ENCODE results near the gene RFX8.
"Not testable (repeated sequence)": the region's sequence is repeated elsewhere in the genome, so short reads cannot be mapped to it uniquely, and the experiment has no call there.

Gene RFX8

DNA sequence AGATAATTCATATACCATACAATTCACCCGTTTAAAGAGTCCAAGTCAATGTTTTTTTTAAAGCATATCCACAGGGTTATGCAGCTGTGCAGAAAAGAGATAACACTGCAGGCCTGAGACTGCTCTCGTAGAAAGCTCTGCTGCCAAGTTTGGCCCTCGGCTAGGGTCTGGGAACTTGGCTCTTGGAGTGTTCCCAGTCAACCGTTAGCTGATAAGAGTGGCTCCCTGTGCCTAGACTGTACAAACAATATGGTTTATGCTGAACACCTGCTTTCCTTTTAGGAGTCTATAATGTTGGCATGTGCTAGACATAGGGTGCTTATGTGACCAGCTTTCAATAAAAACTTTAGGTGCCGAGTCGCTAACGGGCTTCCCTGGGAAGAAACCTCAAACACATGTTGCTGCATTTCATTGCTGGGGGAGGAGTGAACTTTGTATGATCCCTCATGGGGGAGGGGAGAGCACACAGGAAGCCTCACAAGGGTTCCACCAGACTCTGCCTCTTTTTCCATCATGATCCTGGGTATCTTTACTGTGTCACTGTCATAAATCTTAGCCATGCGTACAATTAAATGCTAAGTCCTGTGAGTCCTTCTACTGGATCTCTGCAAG is 34.7 kb downstream of the RFX8 start:
- no peak for DNase-seq (ENCODE audit: low read depth)

DNA sequence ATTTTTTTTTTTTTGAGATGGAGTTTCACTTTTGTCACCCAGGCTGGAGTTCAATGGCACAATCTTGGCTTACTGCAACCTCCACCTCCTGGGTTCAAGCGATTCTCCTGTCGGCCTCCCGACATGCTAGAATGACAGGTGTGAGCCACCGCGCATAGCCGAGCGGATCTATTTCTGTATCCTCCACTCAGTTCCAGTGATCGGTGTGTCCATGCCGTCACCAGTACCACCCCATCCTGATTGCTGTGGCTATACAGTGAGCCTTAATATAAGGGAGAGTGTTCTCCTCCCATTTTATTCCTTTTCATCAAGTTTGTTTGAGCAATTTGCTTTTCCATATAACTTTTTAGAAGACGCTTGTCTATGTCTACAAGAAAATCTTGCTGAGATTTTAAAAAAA is 35.2 kb downstream of the RFX8 start:
- DNase-seq (ENCODE audit: low read depth) = no peak

GRCh38 chr2:101438555-101438954 is 36.4 kb downstream of the RFX8 start:
- DNase-seq (ENCODE audit: low read depth) = not testable (repeated sequence)

- DNase-seq (ENCODE audit: low read depth) = no peak
Observed at GRCh38 chr2:101435001-101435862, 39.7 kb downstream of the RFX8 start.

DNA sequence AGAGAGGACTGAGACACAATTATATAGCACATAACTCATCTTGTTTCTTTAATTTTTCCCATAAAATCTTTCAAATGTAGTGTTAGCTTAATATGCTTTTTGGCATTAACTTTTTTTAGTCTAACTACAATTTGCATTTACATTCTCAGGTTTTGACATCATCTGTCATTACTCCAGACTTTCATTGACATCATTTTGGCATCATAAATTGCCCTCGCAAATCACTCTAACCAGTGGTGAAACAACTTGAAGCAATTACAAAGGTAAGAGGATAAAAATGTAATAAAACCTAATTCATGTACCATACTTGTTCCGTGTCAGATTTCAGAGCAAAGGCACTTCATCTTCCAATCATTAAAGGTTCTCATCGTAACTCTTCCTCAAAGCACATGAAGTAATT is 41.4 kb downstream of the RFX8 start:
- DNase-seq (ENCODE audit: low read depth) = no peak

DNA sequence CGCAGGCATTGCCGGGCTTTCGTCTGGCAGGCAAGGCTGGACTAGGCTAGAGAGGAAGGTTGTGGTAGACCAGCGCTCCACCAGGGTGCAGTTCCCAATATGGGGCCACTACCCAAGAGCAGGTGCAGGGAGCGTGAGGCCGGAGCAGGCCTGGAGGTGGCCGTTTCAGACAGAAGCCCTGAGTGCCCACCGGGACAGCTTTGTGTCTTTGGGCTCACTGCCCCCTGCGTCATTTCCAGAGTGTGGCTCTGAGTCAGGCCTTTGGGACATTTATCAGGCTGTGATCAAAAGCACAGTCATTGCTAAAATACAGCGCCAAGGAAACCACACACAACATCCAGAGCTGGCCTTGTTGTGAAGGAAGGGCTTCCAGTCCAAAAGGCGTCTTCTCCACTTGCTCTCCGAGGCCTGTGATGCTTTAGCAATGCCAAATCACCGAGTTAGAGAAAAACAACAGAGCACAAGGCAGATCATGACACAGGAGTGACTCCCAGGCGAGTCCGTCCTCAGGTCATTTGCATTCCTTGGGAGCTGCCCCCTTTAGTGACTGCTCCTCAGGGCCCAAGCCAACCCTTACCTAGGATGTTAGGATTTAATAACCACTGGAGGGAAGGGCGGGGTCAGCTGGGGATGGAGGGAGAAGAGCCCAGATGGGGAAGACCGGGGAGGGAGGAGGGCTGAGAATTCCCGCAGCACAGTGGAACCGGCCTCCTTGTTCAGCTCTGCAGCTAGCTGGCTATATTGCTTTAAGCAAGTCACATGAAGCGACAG is 42.3 kb downstream of the RFX8 start:
- DNase-seq (ENCODE audit: low read depth) = no peak

DNA sequence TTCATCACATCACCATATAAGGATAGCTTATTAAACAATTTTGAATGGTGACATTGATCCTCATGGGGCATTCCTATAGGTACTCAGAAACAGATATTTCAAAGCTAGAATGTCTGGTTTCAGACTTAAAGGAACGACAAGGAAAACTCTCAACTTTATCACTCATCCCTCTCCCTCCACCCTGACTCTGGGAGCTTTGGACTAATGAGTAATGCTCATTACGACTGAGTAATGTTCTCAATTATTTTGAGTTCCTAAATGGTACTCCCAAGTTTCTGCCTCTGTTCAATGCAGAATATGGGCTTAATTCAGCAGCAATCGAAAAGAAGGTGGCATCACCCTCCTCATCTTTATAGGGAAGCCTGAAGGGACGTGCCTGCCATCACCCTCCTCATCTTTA is 43.4 kb downstream of the RFX8 start:
- DNase-seq (ENCODE audit: low read depth) = no peak

- DNase-seq (ENCODE audit: low read depth) = no peak
Observed at GRCh38 chr2:101430156-101430555, 44.8 kb downstream of the RFX8 start.

GRCh38 chr2:101429453-101429852 is 45.5 kb downstream of the RFX8 start:
- no peak for DNase-seq (ENCODE audit: low read depth)

DNA sequence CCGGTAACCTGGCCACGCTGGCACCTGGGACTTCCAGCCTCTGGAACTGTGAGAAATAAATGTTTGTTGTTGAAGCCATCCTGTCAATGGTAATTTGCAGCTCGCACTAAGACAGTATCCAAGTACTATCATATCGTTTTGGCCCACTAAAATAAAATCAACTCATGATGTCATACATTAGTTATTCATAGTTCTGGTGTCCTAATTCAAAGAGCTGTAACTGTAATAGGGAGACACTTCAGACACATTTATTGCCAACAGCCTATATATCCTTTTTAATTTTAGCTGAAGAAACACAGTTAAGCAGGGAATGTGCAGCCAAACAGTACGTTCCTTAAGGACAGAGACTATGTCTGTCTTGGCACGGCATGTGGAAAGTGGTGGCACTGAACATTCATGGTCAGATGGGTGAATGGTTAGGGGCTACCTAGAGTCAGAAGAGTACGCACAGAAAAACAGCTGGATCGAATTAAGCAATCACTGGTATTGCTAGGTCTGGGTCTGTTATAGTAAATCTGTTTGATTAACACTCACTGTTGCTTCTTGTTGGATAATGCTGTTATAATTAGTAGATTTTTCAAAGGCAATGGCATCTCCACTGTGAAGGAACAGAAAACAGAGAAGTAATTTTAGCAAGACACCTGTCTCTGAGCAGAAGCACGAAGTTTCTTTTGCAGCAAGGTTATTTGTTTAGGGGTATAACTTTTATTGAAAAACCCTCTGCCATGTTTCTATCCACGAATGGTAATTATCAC is 46.3 kb downstream of the RFX8 start:
- DNase-seq (ENCODE audit: low read depth) = no peak

DNA sequence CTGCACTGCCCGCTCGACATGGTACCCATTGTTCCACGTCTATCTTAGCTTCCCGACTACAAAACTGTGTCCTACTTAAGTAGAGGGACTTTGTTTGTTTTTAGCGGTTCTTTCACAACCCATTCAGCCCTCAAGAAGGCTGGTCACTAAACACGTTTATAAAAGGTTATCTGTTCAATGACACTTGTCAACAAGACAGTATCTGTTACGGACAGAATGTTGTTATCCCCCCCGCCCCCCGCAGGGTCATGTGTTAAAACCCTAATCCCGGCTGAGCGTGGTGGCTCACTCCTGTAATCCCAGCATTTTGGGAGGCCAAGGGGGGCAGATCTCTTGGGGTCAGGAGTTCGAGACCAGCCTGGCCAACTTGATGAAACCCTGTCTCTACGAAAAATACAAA is 47.2 kb downstream of the RFX8 start:
- no peak for DNase-seq (ENCODE audit: low read depth)

GRCh38 chr2:101427240-101427639 is 47.7 kb downstream of the RFX8 start:
- DNase-seq (ENCODE audit: low read depth) = no peak

DNA sequence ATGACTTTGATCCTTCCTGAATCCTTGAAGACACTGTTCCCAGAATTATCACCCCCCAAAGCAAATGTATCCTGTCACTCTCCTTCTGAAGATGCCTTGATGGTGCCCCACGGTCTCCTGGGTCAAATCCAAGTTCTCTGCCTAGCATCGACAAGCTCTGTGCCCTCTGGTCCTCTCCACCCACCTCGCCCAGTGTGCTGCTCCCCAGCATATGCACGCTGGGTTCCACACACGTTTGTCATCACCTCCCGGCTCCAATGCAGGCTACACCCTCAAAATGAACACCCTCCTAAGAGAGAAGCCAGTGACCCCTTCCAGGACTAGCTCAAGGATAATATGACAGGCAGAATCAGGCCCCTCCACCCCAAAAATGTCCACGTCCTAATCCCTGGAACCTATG is 48.1 kb downstream of the RFX8 start:
- DNase-seq (ENCODE audit: low read depth) = no peak

GRCh38 chr2:101420623-101421022 is 54.3 kb downstream of the RFX8 start:
- no peak for DNase-seq (ENCODE audit: low read depth)

GRCh38 chr2:101419096-101419663 is 55.7 kb downstream of the RFX8 start:
- peak; percentile 22 for DNase-seq (ENCODE audit: low read depth)

GRCh38 chr2:101418460-101419095 is 56.3 kb downstream of the RFX8 start:
- DNase-seq (ENCODE audit: low read depth) = no peak

GRCh38 chr2:101416609-101417008 is 58.3 kb downstream of the RFX8 start:
- DNase-seq (ENCODE audit: low read depth) = no peak

- no peak for DNase-seq (ENCODE audit: low read depth)
Observed at GRCh38 chr2:101415884-101416283, 59.0 kb downstream of the RFX8 start.

- DNase-seq (ENCODE audit: low read depth) = no peak
Observed at GRCh38 chr2:101415220-101415619, 59.7 kb downstream of the RFX8 start.

DNA sequence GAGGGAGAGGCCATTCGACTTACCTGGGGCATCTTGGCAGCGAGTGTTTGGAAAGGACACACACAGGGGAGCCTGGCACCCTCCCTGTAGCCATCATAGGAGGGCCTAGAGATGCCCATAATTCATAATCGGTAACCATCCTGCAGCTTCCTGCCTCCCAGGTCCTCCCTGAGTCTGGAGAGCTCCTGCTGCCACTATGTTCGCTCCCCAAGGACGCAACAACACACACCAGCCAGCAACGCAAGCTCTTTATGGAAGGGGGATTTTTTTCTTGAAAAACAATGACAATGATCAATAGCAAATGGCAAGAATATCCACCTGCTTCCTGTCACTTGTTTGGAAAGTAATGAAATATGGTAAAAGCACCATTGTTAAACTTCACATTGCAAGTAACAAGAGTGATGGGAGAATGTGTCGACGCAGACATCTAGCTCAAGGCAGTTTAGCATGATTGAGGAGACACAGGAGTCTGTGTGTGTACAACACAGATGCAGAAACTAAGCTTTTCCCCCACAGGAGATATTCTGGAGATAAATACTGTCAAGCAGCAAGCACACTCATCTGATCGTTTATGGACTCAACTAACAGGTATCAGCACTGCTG is 62.7 kb downstream of the RFX8 start:
- DNase-seq (ENCODE audit: low read depth) = no peak

- DNase-seq (ENCODE audit: low read depth) = no peak
Observed at GRCh38 chr2:101410746-101411145, 64.2 kb downstream of the RFX8 start.
